Fibroblast of villous mesenchyme (primary cell): ENCODE results near the gene NRK. TPM values are rescaled to one million over a fixed set of nuclear protein-coding genes. Genes with fewer than 3 reads are reported as not detected.
"Not testable (repeated sequence)": the region's sequence is repeated elsewhere in the genome, so short reads cannot be mapped to it uniquely, and the experiment has no call there.

Experiments
- DNase-seq: peaks from one replicate; pipeline ENCODE4 v3.0.0-alpha.2; 2010; ENCODE audit warnings: low read depth
- H3K4me3 ChIP-seq: 2 replicates; pipeline ENCODE4 v1.5.1; 2011; ENCODE audit warnings: low read depth, mild to moderate bottlenecking, low read length
- total RNA-seq: library from RNA; depleted of rRNA; stranded (reverse); fragments of >200 nt; gene quantifications from 2 replicates; pipeline ENCODE4 v1.2.3, GENCODE V29; 2012
- TF ChIP-seq, protein P1 (sequence below): IDR thresholded peaks from 2 replicates; pipeline ENCODE4 v1.5.1; 2012; ENCODE audit warnings: low read depth, mild to moderate bottlenecking, low read length; ENCODE audit not compliant: insufficient read depth

The NRK gene, protein sequence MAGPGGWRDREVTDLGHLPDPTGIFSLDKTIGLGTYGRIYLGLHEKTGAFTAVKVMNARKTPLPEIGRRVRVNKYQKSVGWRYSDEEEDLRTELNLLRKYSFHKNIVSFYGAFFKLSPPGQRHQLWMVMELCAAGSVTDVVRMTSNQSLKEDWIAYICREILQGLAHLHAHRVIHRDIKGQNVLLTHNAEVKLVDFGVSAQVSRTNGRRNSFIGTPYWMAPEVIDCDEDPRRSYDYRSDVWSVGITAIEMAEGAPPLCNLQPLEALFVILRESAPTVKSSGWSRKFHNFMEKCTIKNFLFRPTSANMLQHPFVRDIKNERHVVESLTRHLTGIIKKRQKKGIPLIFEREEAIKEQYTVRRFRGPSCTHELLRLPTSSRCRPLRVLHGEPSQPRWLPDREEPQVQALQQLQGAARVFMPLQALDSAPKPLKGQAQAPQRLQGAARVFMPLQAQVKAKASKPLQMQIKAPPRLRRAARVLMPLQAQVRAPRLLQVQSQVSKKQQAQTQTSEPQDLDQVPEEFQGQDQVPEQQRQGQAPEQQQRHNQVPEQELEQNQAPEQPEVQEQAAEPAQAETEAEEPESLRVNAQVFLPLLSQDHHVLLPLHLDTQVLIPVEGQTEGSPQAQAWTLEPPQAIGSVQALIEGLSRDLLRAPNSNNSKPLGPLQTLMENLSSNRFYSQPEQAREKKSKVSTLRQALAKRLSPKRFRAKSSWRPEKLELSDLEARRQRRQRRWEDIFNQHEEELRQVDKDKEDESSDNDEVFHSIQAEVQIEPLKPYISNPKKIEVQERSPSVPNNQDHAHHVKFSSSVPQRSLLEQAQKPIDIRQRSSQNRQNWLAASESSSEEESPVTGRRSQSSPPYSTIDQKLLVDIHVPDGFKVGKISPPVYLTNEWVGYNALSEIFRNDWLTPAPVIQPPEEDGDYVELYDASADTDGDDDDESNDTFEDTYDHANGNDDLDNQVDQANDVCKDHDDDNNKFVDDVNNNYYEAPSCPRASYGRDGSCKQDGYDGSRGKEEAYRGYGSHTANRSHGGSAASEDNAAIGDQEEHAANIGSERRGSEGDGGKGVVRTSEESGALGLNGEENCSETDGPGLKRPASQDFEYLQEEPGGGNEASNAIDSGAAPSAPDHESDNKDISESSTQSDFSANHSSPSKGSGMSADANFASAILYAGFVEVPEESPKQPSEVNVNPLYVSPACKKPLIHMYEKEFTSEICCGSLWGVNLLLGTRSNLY (N-terminal part only)
- total RNA-seq = 0.32 and 4.7 TPM in 2 replicates

DNA sequence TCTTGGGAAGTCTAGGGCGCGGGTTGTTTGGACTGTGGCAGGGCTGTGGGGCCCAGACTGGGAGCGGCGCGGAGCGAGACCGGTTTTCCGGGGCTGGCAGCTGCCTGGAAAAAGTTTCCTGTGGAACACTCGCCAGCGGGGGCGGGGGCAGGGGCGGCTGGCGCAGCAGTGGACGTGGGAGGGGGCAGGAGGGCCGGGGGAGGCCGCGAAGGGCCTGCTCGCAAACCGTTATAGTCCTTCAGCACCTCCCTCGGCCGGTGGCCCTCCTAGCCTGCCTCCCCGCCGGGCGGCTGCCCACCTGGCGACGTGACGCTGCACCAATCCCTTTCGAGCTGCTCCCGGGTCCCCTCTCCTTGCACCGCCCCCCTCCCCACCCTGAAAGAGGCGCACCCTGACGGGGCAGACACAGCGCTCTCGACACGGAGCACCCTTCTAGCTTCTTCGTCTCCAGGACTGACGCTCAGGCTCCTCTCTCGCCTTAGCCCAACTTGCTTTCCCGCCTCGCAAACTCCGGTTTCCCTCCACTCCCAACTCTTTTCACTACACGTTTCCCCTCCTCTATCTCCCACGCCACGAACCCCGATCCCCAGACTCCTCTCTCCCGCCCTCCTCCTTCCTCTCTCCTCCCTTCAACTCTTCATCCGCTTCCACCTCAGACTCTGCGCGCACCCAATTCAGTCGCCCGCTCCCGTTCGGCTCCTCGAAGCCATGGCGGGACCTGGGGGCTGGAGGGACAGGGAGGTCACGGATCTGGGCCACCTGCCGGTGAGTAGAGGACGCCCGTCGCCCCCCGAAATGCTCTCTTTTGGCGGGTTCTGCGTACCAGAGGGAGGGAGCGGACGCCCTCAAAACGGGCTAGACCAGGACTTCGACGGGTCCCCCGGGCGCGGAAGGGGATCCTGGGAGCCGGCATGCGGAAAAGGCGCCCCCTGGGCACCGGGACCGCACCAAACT is at the start of gene NRK:
NRK (plus strand) TSS at position 402 of the 954 bp plus-strand sequence; CDS start at position 709, 307 bp downstream.
- no peak for DNase-seq
- TF ChIP-seq, protein P1, sequence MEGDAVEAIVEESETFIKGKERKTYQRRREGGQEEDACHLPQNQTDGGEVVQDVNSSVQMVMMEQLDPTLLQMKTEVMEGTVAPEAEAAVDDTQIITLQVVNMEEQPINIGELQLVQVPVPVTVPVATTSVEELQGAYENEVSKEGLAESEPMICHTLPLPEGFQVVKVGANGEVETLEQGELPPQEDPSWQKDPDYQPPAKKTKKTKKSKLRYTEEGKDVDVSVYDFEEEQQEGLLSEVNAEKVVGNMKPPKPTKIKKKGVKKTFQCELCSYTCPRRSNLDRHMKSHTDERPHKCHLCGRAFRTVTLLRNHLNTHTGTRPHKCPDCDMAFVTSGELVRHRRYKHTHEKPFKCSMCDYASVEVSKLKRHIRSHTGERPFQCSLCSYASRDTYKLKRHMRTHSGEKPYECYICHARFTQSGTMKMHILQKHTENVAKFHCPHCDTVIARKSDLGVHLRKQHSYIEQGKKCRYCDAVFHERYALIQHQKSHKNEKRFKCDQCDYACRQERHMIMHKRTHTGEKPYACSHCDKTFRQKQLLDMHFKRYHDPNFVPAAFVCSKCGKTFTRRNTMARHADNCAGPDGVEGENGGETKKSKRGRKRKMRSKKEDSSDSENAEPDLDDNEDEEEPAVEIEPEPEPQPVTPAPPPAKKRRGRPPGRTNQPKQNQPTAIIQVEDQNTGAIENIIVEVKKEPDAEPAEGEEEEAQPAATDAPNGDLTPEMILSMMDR = no peak
- peak within 1 kb of the TSS; percentile 23 for H3K4me3 ChIP-seq

DNA sequence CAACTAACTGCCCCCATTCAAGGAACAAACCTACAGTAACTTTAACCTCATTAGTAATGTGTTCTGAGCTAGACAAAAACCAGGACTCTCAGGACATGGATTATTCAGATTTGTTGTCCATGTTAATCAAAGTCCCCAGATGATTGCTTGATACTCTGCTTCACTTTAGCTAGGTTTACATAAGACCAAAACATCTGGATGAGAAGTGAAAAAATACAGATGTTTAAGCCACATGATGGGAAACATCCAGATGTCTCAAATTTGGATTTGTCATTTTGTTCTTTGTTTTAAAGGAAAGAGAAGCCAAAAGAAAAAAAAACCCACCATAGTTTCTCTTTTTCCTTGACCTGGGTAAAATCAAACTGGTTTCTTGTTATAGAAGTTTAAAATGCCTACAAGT is 48.5 kb upstream of the NRK start:
- H3K4me3 ChIP-seq = no peak overlapping the region
- no peak for DNase-seq
- TF ChIP-seq, protein P1 = no peak

DNA sequence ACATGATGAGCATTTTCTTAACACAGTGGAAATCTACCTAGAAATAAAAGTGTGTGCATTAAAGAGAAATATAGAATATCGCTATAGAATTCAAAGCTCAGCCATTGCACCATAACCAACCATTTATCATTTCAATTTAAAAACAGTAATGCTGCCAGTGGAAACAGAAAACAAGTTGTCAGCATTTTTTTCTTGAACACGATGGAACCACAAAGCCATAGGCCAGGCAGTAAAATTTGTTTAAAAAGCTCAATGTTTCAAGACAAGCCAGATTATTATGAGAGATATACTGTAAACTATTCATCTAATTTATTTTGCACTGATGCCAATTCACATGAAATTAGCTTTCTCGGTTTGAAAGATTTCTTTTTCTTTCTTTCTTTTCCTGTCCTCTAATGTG is 46.7 kb upstream of the NRK start:
- H3K4me3 ChIP-seq = no peak overlapping the region
- no peak for DNase-seq
- TF ChIP-seq, protein P1 = no peak

DNA sequence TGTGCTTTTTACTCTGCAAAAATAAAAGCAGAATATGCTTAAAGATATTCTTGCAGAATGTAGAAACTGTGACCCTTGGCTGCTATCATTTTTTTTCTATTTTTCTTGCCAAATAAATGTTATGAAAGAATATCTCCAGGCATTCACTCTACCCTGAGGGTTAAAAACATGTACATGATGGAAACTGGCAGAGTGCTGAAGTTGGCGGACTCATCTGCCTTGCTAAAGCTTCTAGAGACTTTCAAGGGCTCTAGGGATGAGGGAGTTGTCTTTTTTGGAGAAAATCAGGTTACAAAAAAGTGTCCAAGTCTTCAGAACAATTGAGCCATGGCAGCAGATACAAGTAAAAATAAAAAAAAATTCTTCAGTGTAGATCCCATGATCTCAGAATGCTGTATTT is 40.5 kb upstream of the NRK start:
- no peak overlapping the region for H3K4me3 ChIP-seq
- TF ChIP-seq, protein P1 = no peak
- DNase-seq = no peak

DNA sequence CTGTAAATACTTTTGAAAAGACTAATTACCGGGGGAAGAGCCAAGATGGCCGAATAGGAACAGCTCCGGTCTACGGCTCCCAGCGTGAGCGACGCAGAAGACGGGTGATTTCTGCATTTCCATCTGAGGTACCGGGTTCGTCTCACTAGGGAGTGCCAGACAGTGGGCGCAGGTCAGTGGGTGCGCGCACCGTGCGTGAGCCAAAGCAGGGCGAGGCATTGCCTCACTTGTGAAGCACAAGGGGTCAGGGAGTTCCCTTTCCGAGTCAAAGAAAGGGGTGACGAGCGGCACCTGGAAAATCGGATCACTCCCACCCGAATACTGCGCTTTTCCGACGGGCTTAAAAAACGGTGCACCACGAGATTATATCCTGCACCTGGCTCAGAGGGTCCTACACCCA is 25.5 kb upstream of the NRK start:
- not testable (repeated sequence) for H3K4me3 ChIP-seq, DNase-seq

DNA sequence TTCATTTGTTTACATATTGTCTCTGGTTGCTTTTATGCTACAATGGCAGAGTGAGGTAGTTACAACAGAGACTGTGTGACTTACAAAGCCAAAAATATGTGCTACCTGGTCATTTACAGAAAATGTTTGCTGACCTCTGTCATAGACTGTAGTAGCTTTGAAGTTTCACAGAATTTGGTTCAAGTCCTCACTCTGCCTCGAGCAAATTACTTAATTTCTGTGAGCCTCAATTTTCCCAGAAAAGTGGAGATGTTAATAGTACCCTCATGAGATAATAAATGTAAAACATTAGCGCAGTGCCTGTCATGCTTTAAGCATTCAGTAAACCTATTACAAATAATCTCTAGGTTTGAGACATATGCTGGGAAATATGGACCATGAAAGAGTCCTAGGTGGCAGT is 18.4 kb upstream of the NRK start:
- DNase-seq = no peak
- H3K4me3 ChIP-seq = no peak overlapping the region
- TF ChIP-seq, protein P1 = no peak

DNA sequence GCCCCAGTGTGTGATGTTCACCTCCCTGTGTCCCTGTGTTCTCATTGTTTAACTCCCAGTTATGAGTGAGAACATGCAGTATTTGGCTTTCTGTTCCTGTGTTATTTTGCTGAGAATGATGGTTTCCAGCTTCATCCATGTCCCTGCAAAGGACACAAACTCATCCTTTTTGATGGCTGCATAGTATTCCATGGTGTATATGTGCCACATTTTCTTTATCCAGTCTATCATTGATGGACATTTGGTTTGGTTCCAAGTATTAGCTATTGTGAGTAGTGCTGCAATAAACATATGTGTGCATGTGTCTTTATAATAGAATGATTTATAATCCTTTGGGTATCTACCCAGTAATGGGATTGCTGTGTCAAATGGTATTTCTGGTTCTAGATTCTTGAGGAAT is 16.7 kb upstream of the NRK start:
- not testable (repeated sequence) for H3K4me3 ChIP-seq, DNase-seq
